OCI-LY7 (cell line): ENCODE data around the gene PRND. TPM values are rescaled to one million over a fixed set of nuclear protein-coding genes. Genes with fewer than 3 reads are reported as not detected.

Experiments used
- BruUV-seq: library from RNA; stranded (reverse); fragments of 400-500 nt; replicated peaks from 2 replicates; lab custom pipeline; 2021; lab: Mats Ljungman, UMichigan
- CTCF ChIA-PET: fragments of 300-600 bp; sonication (Branson Sonifier 250); formaldehyde crosslinking; loops from one replicate; lab custom pipeline; 2022; ENCODE audit warnings: antibody characterized with exemption; ENCODE audit not compliant: unreplicated experiment; lab: Charles Lee
- POLR2A ChIA-PET: fragments of 300-600 bp; sonication (Branson Sonifier 250); formaldehyde crosslinking; loops from one replicate; lab custom pipeline; 2022; ENCODE audit warnings: antibody characterized with exemption; lab: Charles Lee
- DNase-seq: peaks from one replicate; pipeline ENCODE4 v3.0.0-alpha.2; 2015; ENCODE audit warnings: low spot score
- H2AFZ ChIP-seq: fragments of 200-600 bp; sonication (generic), shearing (Covaris generic); 2 replicates; pipeline ENCODE4 v1.6.1; 2014; ENCODE audit warnings: mild to moderate bottlenecking, antibody characterized with exemption, low read length, moderate library complexity
- H3K27ac ChIP-seq: fragments of 200-600 bp; sonication (generic); 2 replicates; pipeline ENCODE4 v1.5.1; 2014; ENCODE audit warnings: mixed run types, low read depth, mild to moderate bottlenecking, moderate library complexity, low read length, inconsistent platforms; ENCODE audit not compliant: poor library complexity, severe bottlenecking
- H3K36me3 ChIP-seq: fragments of 200-600 bp; sonication (generic); 2 replicates; pipeline ENCODE4 v1.6.1; 2014; ENCODE audit warnings: mild to moderate bottlenecking, antibody characterized with exemption, low read length, moderate library complexity, mixed read lengths; ENCODE audit not compliant: insufficient read depth
- H3K4me1 ChIP-seq: fragments of 200-600 bp; sonication (generic); 2 replicates; pipeline ENCODE4 v1.5.1; 2014; ENCODE audit warnings: mild to moderate bottlenecking, low read length; ENCODE audit not compliant: insufficient read depth, poor library complexity, severe bottlenecking
- H3K4me2 ChIP-seq: fragments of 200-600 bp; sonication (generic); 2 replicates; pipeline ENCODE4 v1.6.1; 2014; ENCODE audit warnings: mild to moderate bottlenecking, low read length
- H3K4me3 ChIP-seq: fragments of 200-600 bp; sonication (generic); 2 replicates; pipeline ENCODE4 v1.5.1; 2014; ENCODE audit warnings: mild to moderate bottlenecking, low read depth, low read length; ENCODE audit not compliant: poor library complexity, severe bottlenecking
- H3K79me2 ChIP-seq: fragments of 200-600 bp; sonication (generic); 2 replicates; pipeline ENCODE4 v1.6.1; 2016; ENCODE audit warnings: low read depth, mild to moderate bottlenecking, low read length, moderate library complexity, mixed read lengths; ENCODE audit not compliant: insufficient read depth
- H3K9me2 ChIP-seq: fragments of 200-600 bp; sonication (generic); 2 replicates; pipeline ENCODE4 v1.6.1; 2016; ENCODE audit warnings: mild to moderate bottlenecking, low read length, mixed read lengths; ENCODE audit not compliant: insufficient read depth
- H3K9me3 ChIP-seq: fragments of 200-600 bp; sonication (generic); 2 replicates; pipeline ENCODE4 v1.6.1; 2014; ENCODE audit warnings: mild to moderate bottlenecking, mixed run types, low read length, mixed read lengths
- H4K20me1 ChIP-seq: fragments of 200-600 bp; sonication (generic); 2 replicates; pipeline ENCODE4 v1.6.1; 2014; ENCODE audit warnings: mild to moderate bottlenecking, antibody characterized with exemption, low read length, moderate library complexity, mixed read lengths; ENCODE audit not compliant: insufficient read depth
- CTCF ChIP-seq: fragments of 200-600 bp; sonication (generic); conservative IDR thresholded peaks from 2 replicates; pipeline ENCODE4 v1.5.1; 2014; ENCODE audit warnings: mild to moderate bottlenecking, antibody characterized with exemption, low read length, moderate library complexity, mixed read lengths
- EZH2phosphoT487 ChIP-seq: fragments of 200-600 bp; sonication (generic); IDR thresholded peaks from 2 replicates; pipeline ENCODE4 v1.6.1; 2018; ENCODE audit warnings: low read depth, borderline replicate concordance, mild to moderate bottlenecking, mixed run types, antibody characterized with exemption, low read length, moderate library complexity, mixed read lengths
- intact Hi-C: fragments of 100-400 bp; cut with micrococcal nuclease; formaldehyde crosslinking; loops from one replicate; pipeline ENCODE4 v1.10.0; 2022; ENCODE audit not compliant: unreplicated experiment
- total RNA-seq, 2 experiments: library from RNA; depleted of rRNA in 1 of 2; stranded (reverse); fragments of >200 nt in 1 of 2; shearing (Covaris generic) in 1 of 2; gene quantifications; 2 replicates each; pipeline ENCODE4 v1.2.3, GENCODE V29; 2014 to 2022

Gene PRND
- total RNA-seq, 2 experiments from 2014 or later, result not detected

- Histone ChIP-seq H3K4me2 (no peak overlapping the region), H3K79me2 (no peaks in the 10 kb centered on the region), H3K36me3 (no peaks in the 10 kb centered on the region), H3K4me3 (no peak overlapping the region), H3K9me3 (no peaks in the 10 kb centered on the region), H3K9me2 (no peaks in the 10 kb centered on the region), H3K4me1 (no peaks in the 10 kb centered on the region), H3K27ac (no peak overlapping the region), H2AFZ (no peak overlapping the region), H4K20me1 (no peaks in the 10 kb centered on the region)
- TF ChIP-seq CTCF (no peak), EZH2phosphoT487 (no peak)
- POLR2A ChIA-PET, result interaction anchor here (1.0 kb wide), 1 partner anchor 13 kb away, joined by 3 read pairs; no protein-coding TSS in a partner anchor
- DNase-seq, result no peak
- intact Hi-C loops, result no loop called here
- BruUV-seq, result no TSS peak
- CTCF ChIA-PET, result no interaction called here
Observed at GRCh38 chr20:4697189-4697830, 24.4 kb upstream of the PRND start.

GRCh38 chr20:4697831-4698221 is 23.9 kb upstream of the PRND start:
- H3K27ac ChIP-seq, result no peak overlapping the region
- intact Hi-C loops, result no loop called here
- H2AFZ ChIP-seq, result no peak overlapping the region
- H3K9me3 ChIP-seq, result no peaks in the 10 kb centered on the region
- no peaks in the 10 kb centered on the region for H3K9me2 ChIP-seq
- H3K79me2 ChIP-seq, result no peaks in the 10 kb centered on the region
- ChIA-PET CTCF (no interaction called here), POLR2A (interaction anchor here (0.9 to 1.0 kb wide), 3 partner anchors 9 to 18 kb away, joined by 3 read pairs; no protein-coding TSS in a partner anchor)
- no peaks in the 10 kb centered on the region for H3K36me3 ChIP-seq
- H4K20me1 ChIP-seq, result no peaks in the 10 kb centered on the region
- BruUV-seq, result no TSS peak
- no peak overlapping the region for H3K4me2 ChIP-seq
- no peak overlapping the region for H3K4me3 ChIP-seq
- TF ChIP-seq EZH2phosphoT487, result no peak
- TF ChIP-seq CTCF, result no peak
- DNase-seq, result no peak
- H3K4me1 ChIP-seq, result no peaks in the 10 kb centered on the region

- TF ChIP-seq CTCF (no peak), EZH2phosphoT487 (no peak)
- H2AFZ ChIP-seq, result no peak overlapping the region
- no peaks in the 10 kb centered on the region for H3K9me2 ChIP-seq
- H3K36me3 ChIP-seq, result no peaks in the 10 kb centered on the region
- no peaks in the 10 kb centered on the region for H3K4me1 ChIP-seq
- H4K20me1 ChIP-seq, result no peaks in the 10 kb centered on the region
- CTCF ChIA-PET, result no interaction called here
- no peak for DNase-seq
- H3K9me3 ChIP-seq, result no peaks in the 10 kb centered on the region
- no peaks in the 10 kb centered on the region for H3K79me2 ChIP-seq
- H3K27ac ChIP-seq, result no peak overlapping the region
- H3K4me3 ChIP-seq, result no peak overlapping the region
- intact Hi-C loops, result no loop called here
- POLR2A ChIA-PET, result no interaction called here
- no peak overlapping the region for H3K4me2 ChIP-seq
- BruUV-seq, result no TSS peak
Observed at GRCh38 chr20:4699216-4699615, 22.5 kb upstream of the PRND start.
